H1 (cell line): Measurements from ENCODE around the gene PDZRN4. TPM values are rescaled to one million over a fixed set of nuclear protein-coding genes. Genes with fewer than 3 reads are reported as not detected.

Experiments used
- CTCF ChIA-PET: fragments of 300-600 bp; sonication (Branson Sonifier 250); formaldehyde crosslinking; loops from one replicate; lab custom pipeline; 2021; ENCODE audit not compliant: partially characterized antibody; lab: Charles Lee
- POLR2A ChIA-PET: fragments of 300-600 bp; sonication (Branson Sonifier 250); formaldehyde crosslinking; loops from one replicate; lab custom pipeline; 2021; ENCODE audit warnings: inconsistent platforms; ENCODE audit not compliant: partially characterized antibody; lab: Charles Lee
- DNase-seq, 2 experiments: peaks; one replicate each; pipeline versions ENCODE4 v3.0.0 to v3.0.0-alpha.2; 2010 to 2022; ENCODE audit warnings: low spot score in 2 of 2, low read depth in 1 of 2, mixed read lengths in 1 of 2
- FAIRE-seq: peaks from 2 replicates; lab custom pipeline; 2011; peaks lifted over from hg19 to GRCh38; lab: Jason Lieb, UNC
- H2AFZ ChIP-seq: 2 replicates; pipeline ENCODE4 v1.8.1; 2012; ENCODE audit warnings: low read length, inconsistent platforms
- H2AK5ac ChIP-seq: 2 replicates; pipeline ENCODE4 v1.6.1; 2013; ENCODE audit warnings: low read depth, low read length
- H2BK120ac ChIP-seq: replicated peaks from 2 replicates; pipeline ENCODE3; 2013; ENCODE audit warnings: low read depth, low read length, inconsistent platforms
- H2BK12ac ChIP-seq: 2 replicates; pipeline ENCODE4 v1.6.1; 2013; ENCODE audit warnings: low read depth, low read length
- H2BK15ac ChIP-seq: 2 replicates; pipeline ENCODE4 v1.6.1; 2013; ENCODE audit warnings: low read length
- H2BK20ac ChIP-seq: 2 replicates; pipeline ENCODE4 v1.6.1; 2013; ENCODE audit warnings: low read length
- H2BK5ac ChIP-seq: 2 replicates; pipeline ENCODE4 v1.6.1; 2013; ENCODE audit warnings: low read depth, low read length
- H3K14ac ChIP-seq: 2 replicates; pipeline ENCODE4 v1.6.1; 2013; ENCODE audit warnings: inconsistent platforms; ENCODE audit not compliant: insufficient read length
- H3K18ac ChIP-seq: 2 replicates; pipeline ENCODE4 v1.6.1; 2013; ENCODE audit warnings: low read length; ENCODE audit errors: extremely low read depth
- H3K23ac ChIP-seq: 2 replicates; pipeline ENCODE4 v1.6.1; 2013; ENCODE audit warnings: inconsistent platforms; ENCODE audit not compliant: insufficient read length
- H3K23me2 ChIP-seq: 2 replicates; pipeline ENCODE4 v1.6.1; 2013; ENCODE audit warnings: low read depth, low read length
- H3K27ac ChIP-seq: 2 replicates; pipeline ENCODE4 v1.6.1; 2011; ENCODE audit warnings: low read depth, low read length, inconsistent platforms
- H3K27me3 ChIP-seq, 4 experiments: replicated peaks in 1 of 4; 1 replicate in 1 of 4; 2 replicates in 3 of 4; pipeline versions ENCODE4 v1.6.1 to v1.8.1; 2011 to 2013; ENCODE audit warnings: low read length in 3 of 4, mild to moderate bottlenecking in 3 of 4, inconsistent platforms in 2 of 4, mixed read lengths in 2 of 4, moderate library complexity in 1 of 4; ENCODE audit not compliant: control insufficient read depth in 3 of 4, insufficient read depth in 3 of 4; ENCODE audit errors: extremely low read depth in 1 of 4
- H3K36me3 ChIP-seq, 4 experiments: 2 replicates each; pipeline versions ENCODE4 v1.6.1 to v1.8.1; 2011 to 2013; ENCODE audit warnings: mild to moderate bottlenecking in 4 of 4, low read length in 3 of 4, moderate library complexity in 2 of 4, control low read depth in 1 of 4, inconsistent platforms in 1 of 4; ENCODE audit not compliant: insufficient read depth in 4 of 4, control insufficient read depth in 2 of 4
- H3K4ac ChIP-seq: replicated peaks from 2 replicates; pipeline ENCODE3; 2013; ENCODE audit warnings: low read length, low read depth, mixed read lengths, inconsistent platforms; ENCODE audit not compliant: insufficient read length
- H3K4me1 ChIP-seq, 4 experiments: replicated peaks in 1 of 4; 1 replicate in 1 of 4; 2 replicates in 3 of 4; pipeline versions ENCODE4 v1.6.1 to v1.8.1; 2011 to 2013; ENCODE audit warnings: low read length in 3 of 4, inconsistent platforms in 2 of 4, mixed read lengths in 1 of 4; ENCODE audit not compliant: insufficient read depth in 4 of 4, control insufficient read depth in 3 of 4
- H3K4me2 ChIP-seq, 2 experiments: 2 replicates each; pipeline versions ENCODE4 v1.6.1 to v1.8.1; 2011 to 2013; ENCODE audit warnings: low read depth in 2 of 2, low read length in 2 of 2, control low read depth in 1 of 2, inconsistent platforms in 1 of 2, mild to moderate bottlenecking in 1 of 2; ENCODE audit not compliant: insufficient read depth in 1 of 2
- H3K4me3 ChIP-seq, 4 experiments: fragments of 200-600, 300-600 bp in 1 of 4; sonication (generic), shearing (Covaris generic), sonication (Bioruptor Twin) in 1 of 4; 2 replicates each; pipeline versions ENCODE4 v1.5.1 to v1.8.1; 2011 to 2016; ENCODE audit warnings: low read length in 4 of 4, low read depth in 3 of 4, control low read depth in 2 of 4, inconsistent platforms in 2 of 4, mild to moderate bottlenecking in 2 of 4, mixed read lengths in 1 of 4, moderate library complexity in 1 of 4; ENCODE audit not compliant: insufficient read depth in 2 of 4; ENCODE audit errors: extremely low read depth in 1 of 4
- H3K56ac ChIP-seq: replicated peaks from 2 replicates; pipeline ENCODE3; 2013; ENCODE audit warnings: low read depth, mild to moderate bottlenecking, mixed read lengths, low read length, inconsistent platforms; ENCODE audit not compliant: insufficient read length
- H3K79me1 ChIP-seq: 2 replicates; pipeline ENCODE4 v1.6.1; 2013; ENCODE audit warnings: low read depth, low read length, control low read depth
- H3K79me2 ChIP-seq, 2 experiments: 2 replicates each; pipeline versions ENCODE4 v1.6.1 to v1.8.1; 2012 to 2013; ENCODE audit warnings: low read length in 2 of 2, mild to moderate bottlenecking in 2 of 2, inconsistent platforms in 1 of 2; ENCODE audit not compliant: insufficient read depth in 2 of 2, control insufficient read depth in 1 of 2
- H3K9ac ChIP-seq, 4 experiments: replicated peaks in 1 of 4; 1 replicate in 1 of 4; 2 replicates in 3 of 4; pipeline versions ENCODE4 v1.6.1 to v1.8.1; 2011 to 2013; ENCODE audit warnings: low read depth in 3 of 4, low read length in 3 of 4, control low read depth in 2 of 4, mild to moderate bottlenecking in 2 of 4, moderate library complexity in 2 of 4, inconsistent platforms in 1 of 4; ENCODE audit errors: extremely low read depth in 1 of 4
- H3K9me3 ChIP-seq, 2 experiments: 2 replicates each; pipeline versions ENCODE4 v1.6.1 to v1.8.1; 2012 to 2013; ENCODE audit warnings: mild to moderate bottlenecking in 2 of 2, moderate library complexity in 2 of 2, control low read depth in 1 of 2, inconsistent platforms in 1 of 2, low read depth in 1 of 2, low read length in 1 of 2, mixed read lengths in 1 of 2; ENCODE audit not compliant: insufficient read depth in 2 of 2
- H4K20me1 ChIP-seq, 2 experiments: replicated peaks in 1 of 2; 2 replicates each; pipeline versions ENCODE3 to v1.8.1; 2011 to 2013; ENCODE audit warnings: inconsistent platforms in 2 of 2, low read length in 2 of 2, mild to moderate bottlenecking in 1 of 2; ENCODE audit not compliant: insufficient read depth in 2 of 2, control insufficient read depth in 1 of 2
- H4K5ac ChIP-seq: 2 replicates; pipeline ENCODE4 v1.6.1; 2013; ENCODE audit warnings: low read length, low read depth, mixed read lengths, inconsistent platforms; ENCODE audit not compliant: insufficient read length
- H4K8ac ChIP-seq: 2 replicates; pipeline ENCODE4 v1.8.0; 2013; ENCODE audit warnings: mild to moderate bottlenecking, moderate library complexity, low read length, inconsistent platforms; ENCODE audit not compliant: insufficient read depth; ENCODE audit errors: extremely low read depth
- H4K91ac ChIP-seq: replicated peaks from 2 replicates; pipeline ENCODE3; 2013; ENCODE audit warnings: low read length, mixed read lengths, inconsistent platforms; ENCODE audit not compliant: insufficient read length
- ATF2 ChIP-seq: IDR thresholded peaks from 2 replicates; pipeline ENCODE4 v1.6.1; 2012; ENCODE audit warnings: low read length, inconsistent platforms
- CBX8 ChIP-seq: fragments of 300-800, 300-1000 bp; sonication (generic); IDR thresholded peaks from 2 replicates; pipeline ENCODE4 v1.7.1; 2016; ENCODE audit warnings: low read depth, low read length, borderline replicate concordance
- HDAC2 ChIP-seq, 2 experiments: fragments of 300-600 bp in 1 of 2; sonication (generic) in 1 of 2; IDR thresholded peaks; 2 replicates each; pipeline ENCODE4 v1.6.1; 2011 to 2012; ENCODE audit warnings: low read depth in 2 of 2, low read length in 2 of 2, mild to moderate bottlenecking in 2 of 2, moderate library complexity in 2 of 2, borderline replicate concordance in 1 of 2, inconsistent platforms in 1 of 2
- SAP30 ChIP-seq: fragments of 300-600 bp; sonication (generic); IDR thresholded peaks from 2 replicates; pipeline ENCODE4 v1.7.1; 2012; ENCODE audit warnings: low read length, moderate library complexity, mild to moderate bottlenecking, inconsistent platforms; ENCODE audit not compliant: insufficient read depth, insufficient replicate concordance
- SIRT6 ChIP-seq: IDR thresholded peaks from one replicate; pipeline ENCODE4 v1.7.1; 2012; ENCODE audit warnings: low read length, inconsistent platforms
- SP2 ChIP-seq: IDR thresholded peaks from 2 replicates; pipeline ENCODE4 v1.6.1; 2012; ENCODE audit warnings: mild to moderate bottlenecking, low read length, inconsistent platforms
- TAF1 ChIP-seq: IDR thresholded peaks from 2 replicates; pipeline ENCODE4 v1.6.1; 2011; ENCODE audit warnings: mild to moderate bottlenecking, low read depth, low read length
- TAF7 ChIP-seq: optimal IDR thresholded peaks from 2 replicates; pipeline ENCODE3; 2011; ENCODE audit warnings: low read depth, mild to moderate bottlenecking, inconsistent platforms, low read length, moderate library complexity, borderline replicate concordance
- polyA plus RNA-seq, 7 experiments: library from polyadenylated mRNA; depleted of rRNA in 3 of 7; stranded (reverse) in 5 of 7; unstranded in 2 of 7; fragments of >200 nt in 5 of 7; fragments of 200-250 nt in 2 of 7; gene quantifications; 1 replicate in 5 of 7; 2 replicates in 1 of 7; 4 replicates in 1 of 7; pipeline versions ENCODE4 v1.2.1 to v1.2.3, GENCODE V29; 2011 to 2013; ENCODE audit warnings: missing spikeins in 2 of 7, mixed read lengths in 2 of 7
- total RNA-seq: library from RNA; stranded (reverse); fragmentation: NEBNext Ultra II Directional; extraction: Animal tissue kit (Norgen Biotek cat#: 25700); gene quantifications from 2 replicates; pipeline ENCODE4 v1.2.1, GENCODE V29; 2021

PDZRN4 gene
- total and polyA plus RNA-seq, 2 of the 8 experiments (the other 6 are each of a cell fraction or from before 2014, with no cell fraction given) = not detected

GRCh38 chr12:41362931-41363330, 174.8 kb downstream of the PDZRN4 start:
- Histone ChIP-seq H3K18ac (no peak overlapping the region), H3K4me1 (no peaks in the 10 kb centered on the region; a peak in 1 of 7 replicates), H3K23me2 (no peaks in the 10 kb centered on the region), H2AFZ (no peak overlapping the region), H4K91ac (no peak overlapping the region), H2BK5ac (no peak overlapping the region), H2BK120ac (no peak overlapping the region), H3K27ac (no peak overlapping the region), H2BK15ac (no peak overlapping the region), H3K79me2 (no peaks in the 10 kb centered on the region), H3K27me3 (peaks cover 0 to 2% (median 0%) of the 10 kb centered on the region in 4 experiments; a peak in 1 of 7 replicates), H3K14ac (no peak overlapping the region), H3K9ac (no peak overlapping the region), H3K4me3 (no peak overlapping the region), H2BK20ac (no peak overlapping the region), H3K36me3 (no peaks in the 10 kb centered on the region), H3K4me2 (no peak overlapping the region), H4K8ac (no peak overlapping the region), H2BK12ac (no peak overlapping the region), H3K4ac (no peak overlapping the region), H2AK5ac (no peak overlapping the region), H4K20me1 (no peaks in the 10 kb centered on the region), H3K23ac (no peak overlapping the region), H3K56ac (no peak overlapping the region), H4K5ac (no peak overlapping the region), H3K79me1 (no peaks in the 10 kb centered on the region), H3K9me3 (no peaks in the 10 kb centered on the region)
- no peak for DNase-seq
- ChIA-PET CTCF (no interaction called here), POLR2A (no interaction called here)
- FAIRE-seq = no peak
- no peak for TF ChIP-seq CBX8
- TF ChIP-seq ATF2 = no peak
- no peak for TF ChIP-seq TAF1
- no peak for TF ChIP-seq SAP30
- no peak for TF ChIP-seq HDAC2 (IDR thresholded peaks at IDR 0.05; ENCODE audit: borderline replicate concordance in 1 of 2, low read depth in 2 of 2, low read length in 2 of 2)
- TF ChIP-seq SP2 = no peak
- TF ChIP-seq TAF7 = no peak
- no peak for TF ChIP-seq SIRT6
